Putamen (tissue), 1 donor: ENCODE measurements around the gene POLRMT.
A peak's percentile ranks its signal among the peaks of the same experiment; 100 is the strongest.
"Not testable (repeated sequence)": the region's sequence is repeated elsewhere in the genome, so short reads cannot be mapped to it uniquely, and the experiment has no call there.

Experiments
- DNase-seq: peaks from one replicate; pipeline ENCODE4 v3.0.0-alpha.2; 2016; ENCODE audit warnings: low spot score

The POLRMT gene

GRCh38 chr19:611481-611868, 21.9 kb downstream of the POLRMT start:
- no peak for DNase-seq

- DNase-seq: no peak
Observed at GRCh38 chr19:610801-611480, 22.4 kb downstream of the POLRMT start.

GRCh38 chr19:610071-610800, 23.1 kb downstream of the POLRMT start:
- no peak for DNase-seq

GRCh38 chr19:609004-609346, 24.4 kb downstream of the POLRMT start:
- DNase-seq: peak; percentile 91

- DNase-seq: no peak
Observed at GRCh38 chr19:608155-609003, 25.0 kb downstream of the POLRMT start.

- DNase-seq: peak; percentile 64
Observed at GRCh38 chr19:607301-608154, 25.8 kb downstream of the POLRMT start.

- DNase-seq: not testable (repeated sequence)
Observed at GRCh38 chr19:605061-605971, 28.0 kb downstream of the POLRMT start.

GRCh38 chr19:604355-604754, 29.0 kb downstream of the POLRMT start:
- DNase-seq: no peak

- not testable (repeated sequence) for DNase-seq
Observed at GRCh38 chr19:603779-604178, 29.6 kb downstream of the POLRMT start.

GRCh38 chr19:603302-603639, 30.1 kb downstream of the POLRMT start:
- not testable (repeated sequence) for DNase-seq

GRCh38 chr19:602391-603301, 30.7 kb downstream of the POLRMT start:
- no peak for DNase-seq

- DNase-seq: no peak
Observed at GRCh38 chr19:601790-602189, 31.5 kb downstream of the POLRMT start.

GRCh38 chr19:601310-601709, 32.0 kb downstream of the POLRMT start:
- DNase-seq: no peak

- DNase-seq: no peak
Observed at GRCh38 chr19:597406-598315, 35.7 kb downstream of the POLRMT start.

- DNase-seq: no peak
Observed at GRCh38 chr19:596263-596655, 37.1 kb downstream of the POLRMT start.

GRCh38 chr19:595326-596262, 37.7 kb downstream of the POLRMT start:
- no peak for DNase-seq

GRCh38 chr19:594265-594870, 39.0 kb downstream of the POLRMT start:
- no peak for DNase-seq
